GM21619 (cell line): ENCODE results near the gene LRMDA.

ENCODE experiments used
- ATAC-seq: cut with Tn5 transposase; IDR thresholded peaks from one replicate; pipeline ENCODE4 v1.9.1; 2021; ENCODE audit not compliant: unreplicated experiment

Gene LRMDA

DNA sequence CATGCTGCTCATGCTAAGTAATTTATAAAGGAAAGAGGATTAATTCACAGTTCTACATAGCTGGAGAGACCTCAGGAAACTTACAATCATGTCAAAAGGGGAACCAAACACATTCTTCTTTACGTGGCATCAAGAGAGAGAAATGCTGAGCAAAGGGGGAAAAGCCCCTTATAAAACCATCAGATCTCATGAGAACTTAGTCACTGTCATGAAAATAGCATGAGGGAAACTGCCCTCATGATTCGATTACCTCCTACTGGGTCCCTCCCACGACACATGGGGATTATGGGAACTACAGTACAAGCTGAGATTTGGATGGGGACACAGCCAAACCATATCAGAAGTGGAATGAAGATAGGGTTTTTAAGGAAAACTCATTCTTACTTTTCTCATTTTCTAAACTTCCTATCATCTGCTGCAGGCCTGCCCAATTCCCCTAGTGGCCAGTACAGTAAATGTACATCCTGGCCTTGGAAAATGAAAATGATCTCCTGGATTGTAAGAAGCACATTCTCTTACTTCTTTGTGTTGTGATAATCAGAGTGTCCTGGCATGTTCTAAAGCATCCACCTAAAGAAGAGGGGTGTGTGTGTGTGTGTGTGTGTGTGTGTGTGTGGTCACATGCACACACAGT, 421.5 kb downstream of the LRMDA start:
- ATAC-seq, result no peak

DNA sequence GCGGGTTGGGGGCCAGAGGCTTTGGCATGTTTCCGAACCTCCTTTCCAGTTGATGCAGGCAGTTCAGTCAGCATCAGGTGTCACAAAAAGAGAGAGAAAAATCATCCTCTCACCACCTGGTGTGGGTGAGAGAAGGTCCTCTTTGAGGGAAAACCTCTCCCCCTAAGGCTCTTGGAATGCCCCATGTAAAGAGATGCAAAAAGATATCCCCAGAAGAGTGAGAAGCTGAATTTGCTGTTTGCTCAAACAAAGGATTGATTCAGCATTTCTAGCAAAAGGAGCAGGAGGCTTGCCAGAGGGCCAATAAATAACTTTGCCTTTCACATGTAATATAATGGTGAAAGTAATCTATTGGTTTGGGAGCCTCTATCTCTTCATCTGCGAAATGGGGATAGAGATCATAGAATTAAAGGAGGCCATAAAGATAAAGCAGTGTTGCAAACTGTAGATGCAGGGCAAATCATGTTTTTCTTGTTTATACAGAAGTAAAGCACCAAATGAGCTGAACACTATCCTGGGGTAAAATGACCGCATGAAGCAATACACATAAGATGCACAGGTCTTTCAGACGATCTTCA, 425.9 kb downstream of the LRMDA start:
- ATAC-seq, result no peak

DNA sequence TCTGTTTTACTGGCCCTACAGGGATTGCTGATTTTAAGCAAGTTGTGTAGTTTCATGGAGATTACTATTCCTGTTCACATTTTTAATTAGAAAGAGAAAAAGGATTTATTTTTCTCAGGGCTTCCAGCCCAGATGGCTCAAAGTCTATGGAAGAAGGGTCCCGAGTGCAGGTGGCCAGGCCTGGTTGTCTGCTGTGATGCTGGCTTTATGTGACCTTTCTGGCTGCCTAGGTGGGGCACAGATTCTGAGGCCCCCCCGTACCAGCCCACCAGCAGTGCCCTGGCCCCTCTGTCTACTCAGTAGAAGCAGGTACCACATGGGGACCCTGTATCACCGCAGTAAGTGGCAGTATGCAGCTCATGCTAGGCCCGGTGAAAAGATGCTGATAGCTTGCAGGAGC, 426.5 kb downstream of the LRMDA start:
- ATAC-seq, result no peak

DNA sequence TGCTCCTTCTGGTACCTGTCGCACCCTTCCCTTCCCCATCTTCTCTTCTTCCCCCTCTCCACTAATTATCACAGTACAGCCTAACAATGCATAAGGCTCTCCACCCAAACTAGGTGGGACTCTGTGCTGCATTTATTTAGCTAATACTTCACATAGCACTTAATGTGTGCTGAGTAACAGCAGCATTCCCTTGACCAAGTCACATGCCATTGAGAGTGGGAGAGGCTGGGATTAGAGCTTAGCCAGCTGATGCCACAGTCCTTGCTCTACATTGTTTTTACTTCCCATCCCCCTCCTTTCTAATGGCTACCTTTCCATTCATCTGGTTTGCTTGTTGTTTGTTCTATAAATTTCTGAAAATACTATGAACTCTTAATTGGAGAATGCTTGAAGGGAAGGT, 426.9 kb downstream of the LRMDA start:
- no peak for ATAC-seq

- no peak for ATAC-seq
These were observed 427.7 kb downstream of the LRMDA start for GRCh38 chr10:75859141-75859540.

GRCh38 chr10:75860009-75860408, 428.6 kb downstream of the LRMDA start:
- ATAC-seq, result no peak

DNA sequence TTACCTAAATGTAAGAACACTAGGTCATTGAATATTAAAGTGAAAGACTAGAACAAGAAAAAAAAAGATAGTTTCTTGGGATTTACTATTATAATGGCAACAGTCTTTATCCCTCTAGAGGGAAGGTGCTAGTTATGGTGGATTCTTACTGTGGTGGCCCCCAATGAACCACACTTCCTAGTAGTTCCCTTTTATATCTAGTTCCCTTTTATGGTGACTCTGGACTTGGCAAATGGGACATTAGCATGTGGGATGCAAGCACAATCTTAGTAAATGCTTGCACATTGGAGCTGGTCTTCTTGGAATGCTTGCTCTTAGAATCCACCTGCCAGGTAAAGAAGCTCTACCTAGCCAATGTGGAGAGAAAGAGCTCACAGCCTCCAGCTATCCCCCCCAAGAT, 430.2 kb downstream of the LRMDA start:
- ATAC-seq, result no peak

DNA sequence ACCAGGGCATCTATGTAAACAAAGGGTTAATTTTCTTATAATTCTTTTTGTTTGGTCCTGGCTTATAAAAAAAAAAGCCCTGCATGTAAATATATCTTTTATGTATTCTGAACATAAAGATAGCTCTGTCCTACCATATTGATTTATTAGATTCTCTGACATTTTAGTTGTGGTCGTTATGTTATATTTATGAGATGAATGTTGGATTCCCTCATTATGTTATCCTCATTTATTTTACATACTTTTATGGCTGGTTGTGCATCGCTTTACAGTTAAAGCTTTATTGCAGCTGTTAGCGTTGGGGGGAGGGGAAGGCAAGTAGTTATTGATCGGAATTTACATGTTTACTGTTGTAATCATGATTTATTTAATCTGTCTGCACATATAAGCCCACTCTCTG, 431.5 kb downstream of the LRMDA start:
- ATAC-seq, result no peak

- ATAC-seq, result no peak
These were observed 433.3 kb downstream of the LRMDA start for GRCh38 chr10:75864717-75865116.

GRCh38 chr10:75865413-75866299, 434.2 kb downstream of the LRMDA start:
- ATAC-seq, result no peak

DNA sequence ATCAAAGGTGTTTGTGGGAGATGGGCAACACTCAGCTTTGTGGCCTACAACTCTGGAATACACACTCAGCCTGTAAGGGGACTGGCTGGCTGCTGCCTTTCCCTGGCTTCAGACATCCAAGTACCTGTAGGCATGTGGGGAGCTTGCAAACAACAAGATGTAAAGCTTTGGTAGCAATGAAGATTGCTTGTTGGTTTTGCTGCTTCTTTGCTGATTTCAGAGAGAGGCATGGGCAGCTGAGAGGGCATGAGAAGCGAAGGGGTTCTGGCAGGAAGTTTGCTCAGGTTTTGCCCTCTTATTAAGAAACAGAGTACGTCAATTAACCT, 434.8 kb downstream of the LRMDA start:
- ATAC-seq, result no peak

DNA sequence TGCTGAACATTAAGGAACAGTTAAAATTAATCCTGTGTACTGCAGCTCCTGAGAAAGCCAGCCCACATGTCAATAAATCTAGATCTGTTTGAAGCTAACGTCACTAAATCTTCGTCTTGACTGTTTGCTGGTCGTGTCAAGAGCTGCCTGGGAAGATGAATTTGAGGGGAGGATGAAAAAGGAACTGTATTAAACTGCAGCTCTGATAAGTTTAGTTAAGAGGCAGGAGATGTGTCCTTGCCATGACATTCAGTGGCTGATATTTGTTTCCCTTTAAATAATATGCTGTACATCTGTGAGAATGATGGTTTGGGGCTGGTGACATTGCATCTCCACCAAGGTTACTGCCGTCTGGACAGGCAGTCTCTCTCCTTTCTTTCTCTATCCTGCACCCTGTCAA, 435.3 kb downstream of the LRMDA start:
- ATAC-seq, result no peak

DNA sequence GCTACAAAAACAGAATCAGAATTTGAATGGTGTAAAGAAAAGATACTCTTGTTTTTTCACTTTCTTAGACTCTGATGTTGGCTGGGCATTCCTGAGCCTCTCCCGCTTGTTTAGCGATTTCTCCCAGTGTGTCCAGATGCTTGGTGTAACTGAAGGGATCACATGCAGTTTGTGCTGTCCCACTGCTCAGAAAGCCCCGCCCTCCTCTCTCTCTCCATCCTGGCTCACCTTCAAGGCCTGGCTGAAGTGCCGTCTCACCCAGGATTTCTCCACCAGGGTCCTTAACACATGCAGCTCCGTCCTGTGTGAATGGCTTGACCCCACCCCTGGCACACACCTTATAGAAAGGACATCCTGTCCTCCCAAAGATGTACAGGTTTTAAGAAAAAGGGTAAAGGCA, 437.1 kb downstream of the LRMDA start:
- no peak for ATAC-seq

DNA sequence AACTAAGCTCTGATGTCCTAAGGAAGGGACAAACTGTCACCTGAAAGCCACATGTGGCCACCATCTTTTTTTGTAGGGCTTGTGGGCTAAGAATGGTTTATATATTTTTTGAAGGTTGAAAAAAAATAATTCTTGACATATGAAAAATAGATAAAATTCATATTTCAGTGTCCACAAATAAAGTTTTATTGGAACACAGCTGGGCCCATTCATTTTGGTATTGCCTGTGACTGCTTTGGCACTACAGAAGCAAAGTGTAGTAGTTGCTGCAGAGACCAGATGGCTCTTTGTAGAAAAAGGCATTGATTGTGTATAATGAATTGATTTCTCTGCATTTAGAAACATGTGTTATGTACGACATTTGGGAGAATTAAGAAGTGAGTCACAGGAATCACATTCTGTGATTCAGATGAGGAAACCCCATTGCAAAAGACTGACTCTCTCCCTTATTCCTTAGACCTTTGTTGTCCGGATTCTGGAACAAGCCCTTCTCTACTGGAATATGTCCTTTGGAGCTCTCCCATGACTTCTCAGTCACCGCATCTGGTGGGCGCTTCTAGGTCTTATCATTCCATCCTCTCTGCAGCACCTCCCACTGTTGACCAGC, 438.7 kb downstream of the LRMDA start:
- ATAC-seq, result no peak

- ATAC-seq, result no peak
These were observed 444.3 kb downstream of the LRMDA start for GRCh38 chr10:75875740-75876139.

GRCh38 chr10:75876710-75877109, 445.3 kb downstream of the LRMDA start:
- no peak for ATAC-seq

- ATAC-seq, result no peak
These were observed 446.5 kb downstream of the LRMDA start for GRCh38 chr10:75877877-75878276.

GRCh38 chr10:75878586-75878985, 447.2 kb downstream of the LRMDA start:
- ATAC-seq, result no peak

DNA sequence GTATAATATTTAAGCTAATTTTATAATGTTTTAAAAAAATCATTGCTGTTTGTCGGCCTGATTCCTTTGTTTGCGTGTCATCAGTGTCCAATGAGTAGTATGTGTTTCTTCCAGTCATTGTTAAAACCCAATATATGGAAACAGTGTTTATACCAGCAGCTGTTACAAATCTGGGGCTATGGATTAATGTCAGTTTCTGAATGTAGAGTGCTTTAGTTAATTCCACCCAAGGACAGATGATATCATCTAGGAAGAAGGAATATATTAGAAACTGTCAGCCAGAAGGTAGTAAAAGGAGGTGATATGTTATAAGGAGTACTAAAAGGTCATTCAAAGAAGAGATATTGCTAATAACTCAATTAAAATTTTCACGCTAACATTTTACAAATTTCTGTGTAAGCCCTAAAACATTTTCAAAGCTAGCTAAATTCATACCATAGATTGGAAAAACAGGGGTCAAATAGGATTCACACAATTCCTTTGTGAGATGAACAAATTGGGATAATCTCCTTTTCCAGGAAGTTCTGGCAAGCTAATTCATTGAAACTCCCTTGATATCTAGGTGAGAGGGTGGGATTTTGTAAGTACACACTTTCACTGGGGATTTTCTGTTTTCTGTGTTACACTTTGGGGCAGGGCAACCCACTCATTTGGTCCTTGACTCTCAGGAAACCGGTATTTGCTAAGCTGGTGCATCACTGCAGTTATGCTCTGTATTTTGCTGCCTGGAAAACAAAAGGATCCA, 448.8 kb downstream of the LRMDA start:
- ATAC-seq, result no peak

DNA sequence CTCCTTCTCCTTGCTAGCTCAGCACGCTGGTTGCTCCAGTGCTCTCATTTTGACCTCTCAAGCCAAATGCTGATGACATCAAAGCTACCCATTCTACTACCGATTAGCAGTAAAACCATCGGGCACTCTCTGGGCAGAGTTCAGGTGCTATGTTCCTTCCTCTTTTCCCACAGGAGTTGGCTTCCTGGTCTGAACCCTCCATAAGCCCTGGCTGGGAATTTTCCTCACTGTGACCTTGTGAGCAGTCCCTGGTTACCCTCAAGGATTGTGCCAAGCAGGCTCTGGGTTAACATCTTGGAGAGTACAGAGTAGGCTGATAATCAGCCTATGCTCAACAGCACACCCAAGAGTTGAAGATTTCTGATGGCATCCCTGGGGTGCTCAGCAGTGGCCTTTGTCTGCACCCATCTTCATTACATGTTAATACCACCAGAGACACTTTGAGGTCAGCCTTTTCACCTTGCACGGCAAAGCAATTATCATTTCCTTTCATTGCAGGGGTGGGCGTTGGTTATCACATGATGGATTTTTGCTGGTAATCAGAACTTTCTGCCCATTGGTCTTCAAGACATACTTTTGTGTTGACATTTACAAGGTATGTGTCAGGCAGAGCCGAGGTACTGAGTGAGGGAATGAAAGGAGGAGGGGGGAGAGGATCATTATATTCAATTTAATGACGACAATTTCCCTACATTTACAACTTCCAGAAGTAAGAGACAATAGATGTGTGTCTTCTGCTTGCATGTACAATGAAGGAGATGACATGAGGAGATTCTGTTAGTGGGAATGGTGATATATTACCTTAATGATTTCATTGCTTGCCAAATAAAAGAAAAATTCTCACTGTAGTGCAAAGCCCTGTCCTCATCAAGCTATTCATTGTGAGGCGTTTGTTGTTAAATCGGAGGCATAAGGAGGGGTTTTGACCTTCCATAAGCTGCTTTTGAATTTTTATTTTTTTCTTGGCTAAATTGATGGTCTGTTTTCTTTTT, 452.0 kb downstream of the LRMDA start:
- no peak for ATAC-seq
